HG02798 (cell line): ENCODE data around the gene NFIL3.

ENCODE experiments used
- ATAC-seq: cut with Tn5 transposase; IDR thresholded peaks from one replicate; pipeline ENCODE4 v1.9.1; 2021; ENCODE audit warnings: mild to moderate bottlenecking; ENCODE audit not compliant: unreplicated experiment, poor library complexity

Gene NFIL3

GRCh38 chr9:91422758-91423711 lies 597 bp downstream of the NFIL3 start:
- peak; percentile 47 for ATAC-seq

DNA sequence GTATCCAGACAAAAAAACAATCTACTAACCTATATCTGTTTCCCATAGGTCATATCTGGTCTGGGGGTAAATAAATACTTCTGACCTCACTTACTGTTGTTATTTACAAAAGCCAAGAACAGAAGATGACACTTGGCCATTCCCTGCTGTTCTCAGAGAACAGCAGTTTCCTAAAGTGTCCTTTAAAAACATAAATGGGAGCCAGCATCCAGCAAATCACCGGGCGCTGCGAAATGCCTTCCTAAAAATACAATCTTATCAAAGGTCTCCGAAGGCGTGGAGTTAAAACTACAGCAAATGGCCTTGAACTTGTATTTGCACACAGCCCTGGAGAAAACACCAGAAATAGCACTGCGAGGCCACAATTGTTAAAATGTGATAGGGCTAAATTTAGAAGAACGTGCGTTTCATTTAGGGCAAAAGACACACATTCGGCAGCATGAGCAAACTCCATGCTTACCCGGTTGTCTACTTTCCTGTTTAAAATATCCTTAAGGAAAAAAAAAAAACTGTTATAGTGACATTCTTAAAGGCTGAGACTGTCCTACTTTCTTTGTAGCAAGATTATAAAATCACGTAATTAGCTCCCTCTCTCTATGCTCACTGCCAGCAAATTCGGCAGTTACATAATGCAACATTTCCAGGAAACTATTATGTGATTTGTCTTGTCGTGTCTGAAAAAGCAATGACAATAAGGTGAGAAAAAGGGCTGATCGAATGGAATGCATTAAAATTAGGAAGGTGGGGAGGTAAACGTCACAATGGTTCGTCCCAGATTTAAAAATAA lies 1.5 kb downstream of the NFIL3 start:
- ATAC-seq, result no peak

DNA sequence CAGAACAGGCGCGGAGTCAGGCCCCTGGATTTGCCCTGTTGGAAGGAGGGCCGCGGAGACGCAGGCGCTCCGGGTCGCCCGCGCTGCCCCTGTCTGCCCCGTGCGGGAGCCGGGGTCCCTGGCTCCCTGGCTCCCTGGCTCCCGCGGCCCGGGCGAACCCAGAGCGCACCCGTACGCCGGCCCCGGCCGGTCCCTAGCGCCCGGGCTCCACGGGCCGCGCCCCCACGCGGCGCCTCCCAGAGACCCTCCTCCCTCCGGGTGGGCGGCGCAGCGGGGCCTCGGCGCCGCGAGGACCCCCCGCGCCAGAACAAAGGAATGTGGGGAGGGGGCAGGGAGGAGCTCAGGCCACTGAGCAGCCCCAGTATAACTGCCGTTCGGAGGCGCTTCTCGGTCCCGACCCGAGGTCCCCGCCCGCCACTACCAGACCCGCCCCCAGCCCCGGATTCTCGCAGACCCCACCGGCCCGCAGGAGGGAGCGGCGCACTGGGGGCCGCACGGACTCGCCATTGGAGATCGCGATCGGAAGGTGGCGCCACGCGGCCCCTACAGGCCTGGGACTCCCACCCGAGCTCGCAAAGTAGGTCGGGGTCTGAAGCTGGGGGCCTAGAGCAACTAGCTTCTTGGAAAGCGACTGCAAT lies 2.4 kb downstream of the NFIL3 start:
- ATAC-seq, result no peak

DNA sequence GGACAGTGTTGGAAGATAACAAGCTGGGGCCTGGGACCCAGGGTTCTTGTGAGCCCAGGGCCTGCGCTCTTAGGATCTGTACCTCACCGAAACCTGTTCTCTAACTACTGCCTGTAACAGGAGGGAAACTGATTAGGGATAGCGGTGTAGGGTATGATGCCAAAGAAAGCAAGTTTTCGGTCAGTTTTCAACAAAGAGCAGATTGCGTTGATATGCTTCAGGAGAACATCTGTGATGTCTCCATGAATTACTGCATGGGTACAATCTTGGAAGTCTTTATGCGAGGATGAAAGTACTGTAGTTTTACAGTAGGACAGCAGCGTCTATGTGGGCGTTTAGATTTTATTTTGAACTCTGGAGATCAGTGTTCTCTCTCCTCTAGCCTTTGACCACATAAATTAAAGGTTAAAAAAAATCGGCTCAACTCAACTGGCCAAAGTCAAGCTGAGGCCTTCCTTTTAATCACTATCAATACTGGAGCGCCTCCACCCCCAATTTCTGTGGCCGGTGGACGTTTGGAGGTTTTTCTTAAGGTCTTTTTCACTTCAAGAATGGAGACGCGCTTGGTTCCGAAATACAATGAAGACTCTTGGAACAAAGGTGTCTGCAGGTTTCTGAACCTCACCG lies 3.0 kb downstream of the NFIL3 start:
- ATAC-seq, result no peak

GRCh38 chr9:91419222-91420191 lies 4.1 kb downstream of the NFIL3 start:
- ATAC-seq, result no peak

DNA sequence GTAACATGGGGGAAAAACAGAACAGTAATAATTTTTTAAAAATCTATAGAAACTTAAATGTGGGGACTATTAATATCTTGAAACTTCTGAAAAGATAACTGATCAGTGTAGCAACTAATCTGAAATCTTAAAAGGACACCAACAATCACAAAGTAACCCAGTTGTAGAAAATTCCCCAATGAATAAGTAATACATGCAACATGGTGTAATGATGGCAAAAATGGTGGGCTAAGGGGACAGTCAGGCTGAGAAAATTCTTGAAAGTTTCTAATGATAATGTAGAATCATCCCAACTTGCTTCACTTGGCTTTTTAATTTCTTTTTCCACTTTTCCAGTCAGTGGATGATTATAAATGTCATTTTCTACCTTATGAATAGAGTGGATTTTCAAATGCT lies 5.4 kb downstream of the NFIL3 start:
- no peak for ATAC-seq

- ATAC-seq, result no peak
Observed at GRCh38 chr9:91417602-91418214, 5.9 kb downstream of the NFIL3 start.

DNA sequence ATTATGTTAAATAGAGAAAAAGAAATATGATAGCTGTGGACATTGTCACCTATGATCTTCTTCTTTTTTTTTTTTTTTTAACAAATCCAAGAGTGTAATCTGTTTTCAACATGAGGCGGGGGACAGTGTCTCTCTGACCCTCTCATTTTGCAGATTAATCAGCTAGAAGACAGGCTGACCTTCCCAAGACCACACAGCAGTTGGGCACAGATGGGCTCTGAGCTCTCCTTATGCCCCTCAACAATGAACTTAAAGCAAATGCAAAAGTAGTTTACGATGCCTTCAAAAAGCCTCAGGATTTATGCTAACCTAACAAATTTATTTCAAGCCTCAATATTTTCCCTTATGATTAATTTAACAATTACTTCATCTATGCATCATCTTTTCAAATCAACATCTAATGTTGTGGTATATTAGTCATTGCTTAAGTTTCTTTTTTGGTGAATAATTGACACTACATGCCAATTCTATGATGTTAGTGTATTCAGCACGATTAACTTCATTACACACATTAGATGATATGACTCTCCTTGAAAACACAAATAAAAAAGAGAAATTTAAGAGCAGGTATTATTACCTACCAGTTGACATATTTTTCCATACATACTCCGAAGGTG lies 7.4 kb downstream of the NFIL3 start:
- no peak for ATAC-seq

- ATAC-seq, result peak; percentile 90
Observed at GRCh38 chr9:91415290-91415689, 8.3 kb downstream of the NFIL3 start.

- ATAC-seq, result no peak
Observed at GRCh38 chr9:91412941-91413340, 10.7 kb downstream of the NFIL3 start.

GRCh38 chr9:91411096-91411771 lies 12.4 kb downstream of the NFIL3 start:
- no peak for ATAC-seq

DNA sequence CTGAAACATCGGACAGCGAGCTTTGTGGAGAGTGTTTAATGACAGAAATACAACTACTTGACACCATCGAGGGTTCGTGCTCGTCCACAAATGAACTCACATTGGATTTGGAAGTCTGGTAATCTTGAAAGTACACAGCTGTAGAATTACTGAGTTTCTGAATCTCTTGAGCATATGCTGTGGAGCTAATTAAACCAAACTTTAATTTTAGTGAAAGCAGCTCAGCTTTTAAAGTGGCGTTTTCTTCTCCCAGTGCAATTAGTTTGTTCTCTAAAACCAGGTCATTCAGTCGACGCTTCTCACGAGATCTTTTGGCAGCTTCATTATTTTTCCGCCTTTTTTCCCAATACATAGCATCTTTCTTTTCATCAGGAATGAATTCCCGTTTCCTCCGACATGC lies 13.5 kb downstream of the NFIL3 start:
- no peak for ATAC-seq

- ATAC-seq, result no peak
Observed at GRCh38 chr9:91408475-91408874, 15.2 kb downstream of the NFIL3 start.

DNA sequence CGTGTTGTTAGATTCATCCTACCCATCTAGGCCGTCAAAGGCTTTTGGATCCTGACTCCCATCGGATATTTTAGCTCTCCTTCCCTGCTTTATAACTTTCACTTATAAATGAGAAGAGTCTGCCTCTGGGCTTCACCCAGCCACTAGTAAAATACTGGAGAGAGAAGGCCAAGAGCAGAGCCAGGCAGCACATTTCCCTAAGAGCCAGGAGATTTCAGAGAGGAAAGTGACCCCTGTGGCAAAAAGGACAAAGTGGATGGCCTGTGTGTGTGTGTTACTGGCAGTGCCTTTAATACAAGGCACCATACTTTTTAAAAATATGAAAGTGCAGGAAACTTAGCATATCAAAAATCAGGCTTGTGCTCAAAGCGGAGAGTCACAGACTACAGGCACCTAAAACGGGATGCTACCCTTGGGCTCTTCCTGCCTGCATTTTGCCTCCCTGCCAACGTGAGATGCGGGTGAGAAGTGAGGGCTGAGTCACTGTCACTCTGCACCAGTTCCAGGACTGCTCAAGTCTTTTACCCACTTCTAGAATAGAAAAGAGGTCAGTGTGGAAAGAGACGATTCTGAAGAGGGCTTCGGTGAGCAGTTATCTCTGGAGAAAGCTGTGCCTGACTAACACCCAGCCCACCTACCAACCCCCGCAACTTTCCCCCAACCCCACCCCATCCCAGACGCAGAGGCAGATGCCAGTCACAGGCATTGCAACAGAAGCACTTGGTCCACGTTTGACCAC lies 15.9 kb downstream of the NFIL3 start:
- no peak for ATAC-seq

- no peak for ATAC-seq
Observed at GRCh38 chr9:91405343-91406077, 18.1 kb downstream of the NFIL3 start.

DNA sequence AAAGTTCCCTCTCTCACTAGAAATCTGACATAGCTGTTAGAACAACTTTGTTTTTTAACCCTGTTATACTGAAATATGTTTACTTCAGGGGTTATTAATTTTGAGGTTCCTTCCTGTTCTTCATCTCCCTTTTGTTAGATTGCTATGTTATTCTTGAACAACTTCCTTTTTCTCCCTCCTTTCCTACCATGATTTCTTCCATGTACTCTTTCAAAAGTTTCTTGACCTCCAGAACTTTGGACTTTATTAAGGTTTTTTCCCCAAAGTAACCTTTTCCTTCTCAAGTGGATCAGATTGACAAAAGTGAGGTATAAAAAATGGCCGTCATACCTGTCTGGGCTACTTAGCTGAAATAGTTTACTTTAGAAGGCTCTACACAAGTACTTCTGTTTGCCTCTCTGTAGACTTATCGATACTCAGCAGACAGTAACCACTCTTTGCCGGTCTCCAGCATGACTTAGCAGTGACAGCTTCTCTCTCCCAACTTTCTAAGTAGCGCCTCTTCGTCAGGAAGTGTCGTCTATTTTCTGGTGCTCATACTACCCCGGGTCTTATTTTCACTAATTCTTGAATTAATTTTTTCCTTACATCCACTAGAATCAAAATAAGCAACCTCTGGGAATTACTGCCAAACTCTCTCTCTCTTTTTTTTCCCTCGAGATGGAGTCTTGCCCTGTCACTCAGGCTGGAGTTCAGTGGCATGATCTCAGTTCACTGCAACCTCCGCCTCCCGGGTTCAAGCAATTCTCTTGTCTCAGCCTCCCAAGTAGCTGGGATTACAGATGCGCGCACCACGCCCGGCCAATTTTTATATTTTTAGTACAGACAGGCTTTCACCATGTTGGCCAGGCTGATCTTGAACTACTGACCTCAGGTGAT lies 19.7 kb downstream of the NFIL3 start:
- ATAC-seq, result no peak
